OCI-M2 (cell line): Measurements from ENCODE around the gene SCNN1A.

Source experiments
- DNase-seq: peaks from one replicate; lab custom pipeline; 2025; ENCODE audit not compliant: unreplicated experiment; lab: John Stamatoyannopoulos, UW

Gene SCNN1A

GRCh38 chr12:6384499-6385436 lies 9.4 kb upstream of the SCNN1A start:
- no peak for DNase-seq

- no peak for DNase-seq
Observed at GRCh38 chr12:6383572-6384498, 8.5 kb upstream of the SCNN1A start, which contains the start of gene LTBR. Gene LTBR, plus strand, starts transcription at chr12:6384162. Its CDS starts 197 bp downstream, at chr12:6384359.

- DNase-seq = no peak
Observed at GRCh38 chr12:6382982-6383381, 7.6 kb upstream of the SCNN1A start.

GRCh38 chr12:6382371-6382770 lies 7.0 kb upstream of the SCNN1A start:
- no peak for DNase-seq

- DNase-seq = no peak
Observed at GRCh38 chr12:6380141-6381121, 5.1 kb upstream of the SCNN1A start.

- no peak for DNase-seq
Observed at GRCh38 chr12:6378709-6379472, 3.5 kb upstream of the SCNN1A start.

- DNase-seq = no peak
Observed at GRCh38 chr12:6377667-6377994, 2.3 kb upstream of the SCNN1A start.

- DNase-seq = no peak
Observed at GRCh38 chr12:6376870-6377666, 1.7 kb upstream of the SCNN1A start.

- no peak for DNase-seq
Observed at GRCh38 chr12:6376079-6376869, 911 bp upstream of the SCNN1A start.

- no peak for DNase-seq
Observed at GRCh38 chr12:6374786-6375160, 590 bp downstream of the SCNN1A start.

GRCh38 chr12:6374028-6374785 lies 1.2 kb downstream of the SCNN1A start:
- no peak for DNase-seq

- no peak for DNase-seq
Observed at GRCh38 chr12:6373022-6373787, 2.2 kb downstream of the SCNN1A start.

GRCh38 chr12:6372403-6373003 lies 2.9 kb downstream of the SCNN1A start:
- DNase-seq = no peak

- DNase-seq = no peak
Observed at GRCh38 chr12:6370994-6371754, 4.2 kb downstream of the SCNN1A start.

- no peak for DNase-seq
Observed at GRCh38 chr12:6370576-6370935, 4.8 kb downstream of the SCNN1A start.
